ENCODE measurements around the gene POMP. TPM values are rescaled to one million over a fixed set of nuclear protein-coding genes. Genes with fewer than 3 reads are reported as not detected.

Gene POMP
- total RNA-seq, 1 experiment from 2014 or later: 107 TPM

DNA sequence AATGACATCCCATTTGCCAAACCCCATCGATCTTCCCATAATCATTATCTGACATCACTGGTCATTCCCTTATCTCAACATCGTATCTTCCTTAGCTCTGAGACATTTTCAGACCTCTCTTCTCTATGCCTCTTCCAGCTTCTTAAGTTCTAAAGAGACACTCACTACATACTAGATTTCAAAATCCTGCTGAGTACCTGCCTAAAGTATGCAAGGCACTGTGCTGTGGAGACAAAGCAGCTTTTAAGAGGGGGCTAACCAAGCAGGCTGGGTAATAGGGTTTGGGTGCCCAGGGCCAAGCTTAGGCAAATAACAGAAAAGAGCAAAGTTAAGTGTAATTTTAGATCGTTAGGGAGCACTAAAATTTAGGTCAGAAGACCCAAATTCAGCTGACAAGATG, 3.4 kb upstream of the POMP start:
- ChIA-PET CTCF (interaction anchor here (0.7 to 1.5 kb wide), 2 partner anchors 141 to 1294 kb away, joined by 3 to 4 read pairs; no protein-coding TSS in a partner anchor), POLR2A (no interaction called here), RAD21 (ENCODE audit: low non-redundant PET in 1 of 2, low total read pairs in 2 of 2, uncharacterized antibody in 2 of 2, unreplicated experiment in 2 of 2) (no interaction called here)
- BruUV-seq (replicated peaks): no TSS peak
- H2AFZ ChIP-seq (ENCODE audit: low read depth, low read length, poor library complexity, severe bottlenecking): no peak overlapping the region
- H3K4me3 ChIP-seq (replicated peaks in 1 of 2; ENCODE audit: low read depth in 1 of 2, low read length in 2 of 2): no peak overlapping the region
- intact Hi-C loops (cut with micrococcal nuclease): no loop called here
- ATAC-seq (no peak), DNase-seq (ENCODE audit: low read depth, low spot score) (no peak)
- H3K27me3 ChIP-seq (ENCODE audit: insufficient read depth, low read length): no peaks in the 10 kb centered on the region
- H3K79me2 ChIP-seq (ENCODE audit: insufficient read depth, low read length): peaks cover 56% of the 10 kb centered on the region
- no peak overlapping the region for H3K4me2 ChIP-seq (ENCODE audit: low read length)
- H3K36me3 ChIP-seq (ENCODE audit: control insufficient read depth in 1 of 2, insufficient read depth in 2 of 2, low read length in 2 of 2): no peaks in the 10 kb centered on the region
- peaks cover 1% of the 10 kb centered on the region; the same call in 1 of the 2 replicates for H4K20me1 ChIP-seq (ENCODE audit: insufficient read depth)
- H3K27ac ChIP-seq (ENCODE audit: low read depth, low read length): no peak overlapping the region
- H3K4me1 ChIP-seq (ENCODE audit: control insufficient read depth in 1 of 2, insufficient read depth in 2 of 2, low read length in 2 of 2): peaks cover 11 to 23% of the 10 kb centered on the region in 2 experiments; a peak in 3 of 4 replicates
- H3K9ac ChIP-seq (ENCODE audit: low read length): no peak overlapping the region
- TF ChIP-seq SP1 (IDR thresholded peaks at IDR 0.05; ENCODE audit: low read depth) (no peak), FOSL1 (IDR thresholded peaks at IDR 0.05; ENCODE audit: low read depth) (no peak), RAD21 (IDR thresholded peaks at IDR 0.05; ENCODE audit: low read depth) (no peak), JUND (IDR thresholded peaks at IDR 0.05) (no peak), SRF (IDR thresholded peaks at IDR 0.05; ENCODE audit: low read depth) (no peak), CTCF (IDR thresholded peaks at IDR 0.05 in 2 of 3, conservative IDR thresholded peaks at IDR 0.05 in 1 of 3; ENCODE audit: borderline replicate concordance in 1 of 3, insufficient read depth in 1 of 3, low read depth in 2 of 3, low read length in 2 of 3) (no peak), ZNF274 (IDR thresholded peaks at IDR 0.05; ENCODE audit: low read depth, low read length) (no peak)
- TF ChIP-seq, protein P1, sequence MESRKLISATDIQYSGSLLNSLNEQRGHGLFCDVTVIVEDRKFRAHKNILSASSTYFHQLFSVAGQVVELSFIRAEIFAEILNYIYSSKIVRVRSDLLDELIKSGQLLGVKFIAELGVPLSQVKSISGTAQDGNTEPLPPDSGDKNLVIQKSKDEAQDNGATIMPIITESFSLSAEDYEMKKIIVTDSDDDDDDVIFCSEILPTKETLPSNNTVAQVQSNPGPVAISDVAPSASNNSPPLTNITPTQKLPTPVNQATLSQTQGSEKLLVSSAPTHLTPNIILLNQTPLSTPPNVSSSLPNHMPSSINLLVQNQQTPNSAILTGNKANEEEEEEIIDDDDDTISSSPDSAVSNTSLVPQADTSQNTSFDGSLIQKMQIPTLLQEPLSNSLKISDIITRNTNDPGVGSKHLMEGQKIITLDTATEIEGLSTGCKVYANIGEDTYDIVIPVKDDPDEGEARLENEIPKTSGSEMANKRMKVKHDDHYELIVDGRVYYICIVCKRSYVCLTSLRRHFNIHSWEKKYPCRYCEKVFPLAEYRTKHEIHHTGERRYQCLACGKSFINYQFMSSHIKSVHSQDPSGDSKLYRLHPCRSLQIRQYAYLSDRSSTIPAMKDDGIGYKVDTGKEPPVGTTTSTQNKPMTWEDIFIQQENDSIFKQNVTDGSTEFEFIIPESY (IDR thresholded peaks at IDR 0.05; ENCODE audit: extremely low read depth, insufficient replicate concordance, low read length): no peak
- no peaks in the 10 kb centered on the region for H3K9me3 ChIP-seq (ENCODE audit: control insufficient read depth in 1 of 2, insufficient read depth in 1 of 2, low read depth in 1 of 2, low read length in 2 of 2)
- no peaks in the 10 kb centered on the region for H3K9me2 ChIP-seq (ENCODE audit: insufficient read depth)

All from HCT116 (cell line).